Measurements from ENCODE around the gene GRIP2. TPM values are rescaled to one million over a fixed set of nuclear protein-coding genes. Genes with fewer than 3 reads are reported as not detected.

GRIP2 gene
- total RNA-seq, 2 experiments from 2014 or later: not detected

GRCh38 chr3:14587740-14588360, 47.7 kb upstream of the GRIP2 start:
- CTCF ChIA-PET (ENCODE audit: unreplicated experiment): no interaction called here
- no peaks in the 10 kb centered on the region for H3K36me3 ChIP-seq (ENCODE audit: insufficient read depth, low read length)
- no peak for DNase-seq (ENCODE audit: low spot score)
- no peaks in the 10 kb centered on the region for H4K20me1 ChIP-seq (ENCODE audit: insufficient read depth, low read length)
- no peaks in the 10 kb centered on the region for H3K79me2 ChIP-seq (ENCODE audit: insufficient read depth, low read depth, low read length)
- TF ChIP-seq EZH2phosphoT487 (IDR thresholded peaks at IDR 0.05; ENCODE audit: borderline replicate concordance, low read depth, low read length): no peak
- no peak for TF ChIP-seq CTCF (conservative IDR thresholded peaks at IDR 0.05; ENCODE audit: low read length)
- POLR2A ChIA-PET: no interaction called here
- no peaks in the 10 kb centered on the region for H3K4me1 ChIP-seq (ENCODE audit: insufficient read depth, low read length, poor library complexity, severe bottlenecking)
- H3K4me2 ChIP-seq (ENCODE audit: low read length): no peak overlapping the region
- no peaks in the 10 kb centered on the region for H3K9me2 ChIP-seq (ENCODE audit: insufficient read depth, low read length)
- H2AFZ ChIP-seq (ENCODE audit: low read length): no peak overlapping the region
- H3K9me3 ChIP-seq (ENCODE audit: low read length): no peaks in the 10 kb centered on the region
- intact Hi-C loops (cut with micrococcal nuclease; ENCODE audit: unreplicated experiment): no loop called here
- H3K27ac ChIP-seq (ENCODE audit: low read depth, low read length, poor library complexity, severe bottlenecking): no peak overlapping the region
- no TSS peak for BruUV-seq (replicated peaks)
- no peak overlapping the region for H3K4me3 ChIP-seq (ENCODE audit: low read depth, low read length, poor library complexity, severe bottlenecking)

GRCh38 chr3:14586611-14587010, 46.5 kb upstream of the GRIP2 start:
- Histone ChIP-seq H3K4me3 (ENCODE audit: low read depth, low read length, poor library complexity, severe bottlenecking) (no peak overlapping the region), H3K36me3 (ENCODE audit: insufficient read depth, low read length) (no peaks in the 10 kb centered on the region), H3K4me1 (ENCODE audit: insufficient read depth, low read length, poor library complexity, severe bottlenecking) (no peaks in the 10 kb centered on the region), H3K79me2 (ENCODE audit: insufficient read depth, low read depth, low read length) (no peaks in the 10 kb centered on the region), H3K9me3 (ENCODE audit: low read length) (no peaks in the 10 kb centered on the region), H2AFZ (ENCODE audit: low read length) (no peak overlapping the region), H3K9me2 (ENCODE audit: insufficient read depth, low read length) (no peaks in the 10 kb centered on the region), H3K27ac (ENCODE audit: low read depth, low read length, poor library complexity, severe bottlenecking) (no peak overlapping the region), H4K20me1 (ENCODE audit: insufficient read depth, low read length) (no peaks in the 10 kb centered on the region), H3K4me2 (ENCODE audit: low read length) (no peak overlapping the region)
- BruUV-seq (replicated peaks): no TSS peak
- no peak for DNase-seq (ENCODE audit: low spot score)
- intact Hi-C loops (cut with micrococcal nuclease; ENCODE audit: unreplicated experiment): no loop called here
- TF ChIP-seq CTCF (conservative IDR thresholded peaks at IDR 0.05; ENCODE audit: low read length): no peak
- TF ChIP-seq EZH2phosphoT487 (IDR thresholded peaks at IDR 0.05; ENCODE audit: borderline replicate concordance, low read depth, low read length): no peak
- CTCF ChIA-PET (ENCODE audit: unreplicated experiment): no interaction called here
- POLR2A ChIA-PET: no interaction called here

- H3K79me2 ChIP-seq (ENCODE audit: insufficient read depth, low read depth, low read length): no peaks in the 10 kb centered on the region
- no TSS peak for BruUV-seq (replicated peaks)
- no peak overlapping the region for H3K4me3 ChIP-seq (ENCODE audit: low read depth, low read length, poor library complexity, severe bottlenecking)
- no peak overlapping the region for H3K4me2 ChIP-seq (ENCODE audit: low read length)
- H3K36me3 ChIP-seq (ENCODE audit: insufficient read depth, low read length): no peaks in the 10 kb centered on the region
- intact Hi-C loops (cut with micrococcal nuclease; ENCODE audit: unreplicated experiment): no loop called here
- no peaks in the 10 kb centered on the region for H3K4me1 ChIP-seq (ENCODE audit: insufficient read depth, low read length, poor library complexity, severe bottlenecking)
- no peak for TF ChIP-seq EZH2phosphoT487 (IDR thresholded peaks at IDR 0.05; ENCODE audit: borderline replicate concordance, low read depth, low read length)
- TF ChIP-seq CTCF (conservative IDR thresholded peaks at IDR 0.05; ENCODE audit: low read length): no peak
- POLR2A ChIA-PET: no interaction called here
- DNase-seq (ENCODE audit: low spot score): no peak
- H3K27ac ChIP-seq (ENCODE audit: low read depth, low read length, poor library complexity, severe bottlenecking): no peak overlapping the region
- H2AFZ ChIP-seq (ENCODE audit: low read length): no peak overlapping the region
- no peaks in the 10 kb centered on the region for H4K20me1 ChIP-seq (ENCODE audit: insufficient read depth, low read length)
- CTCF ChIA-PET (ENCODE audit: unreplicated experiment): no interaction called here
- no peaks in the 10 kb centered on the region for H3K9me2 ChIP-seq (ENCODE audit: insufficient read depth, low read length)
- H3K9me3 ChIP-seq (ENCODE audit: low read length): no peaks in the 10 kb centered on the region
Measured at GRCh38 chr3:14583548-14584091, 43.5 kb upstream of the GRIP2 start.

All from OCI-LY7 (cell line).